Thoracic aorta (tissue), 2 donors: ENCODE results near the gene ZNRF4. TPM values are rescaled to one million over a fixed set of nuclear protein-coding genes. Genes with fewer than 3 reads are reported as not detected.
"Not testable (repeated sequence)": the region's sequence is repeated elsewhere in the genome, so short reads cannot be mapped to it uniquely, and the experiment has no call there.

Experiments used
- ATAC-seq: fragments of 150-250 bp; one replicate; pipeline ENCODE4 v1.8.0; 2017; ENCODE audit warnings: low read depth; ENCODE audit not compliant: insufficient number of reproducible peaks, low FRiP score
- DNase-seq: peaks from one replicate; pipeline ENCODE4 v3.0.0-alpha.2; 2020; ENCODE audit warnings: low spot score
- H3K27ac ChIP-seq, 2 donors: fragments of 200-600 bp; sonication (generic); 1 replicate in 1 of 2; 2 replicates in 1 of 2; pipeline ENCODE4 v1.5.1; 2016; ENCODE audit warnings: mild to moderate bottlenecking in 2 of 2, moderate library complexity in 2 of 2
- H3K27me3 ChIP-seq: fragments of 200-600 bp; sonication (generic); replicated peaks from 2 replicates; pipeline ENCODE4 v1.6.0; 2016; ENCODE audit warnings: mild to moderate bottlenecking; ENCODE audit not compliant: insufficient read depth
- H3K36me3 ChIP-seq: fragments of 200-600 bp; sonication (generic); one replicate; pipeline ENCODE4 v1.5.1; 2016
- H3K4me1 ChIP-seq, 2 donors: fragments of 200-600 bp; sonication (generic); 1 replicate in 1 of 2; 2 replicates in 1 of 2; pipeline versions ENCODE4 v1.5.1 to v1.6.0; 2016; ENCODE audit warnings: low read depth in 2 of 2, mild to moderate bottlenecking in 1 of 2; ENCODE audit not compliant: control insufficient read depth in 1 of 2
- H3K4me3 ChIP-seq: fragments of 200-600 bp; sonication (generic); 2 replicates; pipeline ENCODE4 v1.5.1; 2016; ENCODE audit warnings: mild to moderate bottlenecking
- H3K9me3 ChIP-seq: fragments of 200-600 bp; sonication (generic); 2 replicates; pipeline ENCODE4 v1.5.1; 2016
- total RNA-seq, 2 donors: library from RNA; depleted of rRNA; stranded (reverse); fragments of >200 nt; gene quantifications; one replicate each; pipeline versions ENCODE4 v1.1.0 to v1.2.3, GENCODE V29; 2016
- TF ChIP-seq, protein P1 (sequence below): fragments of 200-600 bp; sonication (generic); IDR thresholded peaks from one replicate; pipeline ENCODE4 v1.5.1; 2019; ENCODE audit warnings: antibody characterized with exemption

Gene ZNRF4
- total RNA-seq, 2 donors from 2014 or later = not detected

DNA sequence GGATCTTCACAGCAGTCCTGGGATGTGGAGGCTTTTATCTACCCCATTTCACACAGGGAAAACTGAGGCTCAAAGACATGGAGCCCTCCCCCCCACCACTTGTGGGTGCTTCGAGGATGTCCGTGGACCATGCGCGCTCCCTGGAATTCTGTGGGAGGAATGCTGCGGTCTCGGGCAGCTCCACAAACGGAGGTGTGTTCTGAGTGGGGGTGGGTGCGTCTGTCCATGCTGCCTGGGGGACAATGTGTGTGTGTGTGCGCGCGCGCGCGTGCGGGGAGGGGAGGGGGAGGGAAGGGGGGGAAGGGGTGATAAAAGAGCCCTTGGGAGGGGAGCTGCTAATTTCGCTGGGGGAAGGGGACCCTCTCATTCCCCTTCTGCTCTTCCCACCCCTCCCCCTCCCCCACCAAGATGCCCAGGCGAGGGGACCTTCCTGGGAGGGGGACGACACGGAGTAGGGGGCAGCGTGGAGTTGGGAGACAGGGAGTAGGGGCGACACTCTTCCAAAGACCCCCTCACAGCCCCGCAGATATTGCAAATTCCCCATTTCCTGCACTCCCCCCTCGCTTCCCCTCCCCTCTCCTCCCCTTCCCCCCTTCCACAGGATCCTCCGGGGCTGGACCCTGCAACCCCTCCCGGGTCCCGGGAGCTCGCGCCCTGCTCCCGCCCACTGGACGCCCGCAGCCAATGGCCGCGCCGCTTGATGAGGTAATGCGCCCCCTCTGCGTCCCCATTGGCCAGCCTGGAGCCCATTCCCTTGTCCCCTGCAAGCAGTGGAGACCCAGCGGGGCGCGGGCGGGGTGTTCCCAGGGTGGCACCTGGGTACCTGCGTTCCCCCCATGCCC is 18.9 kb upstream of the ZNRF4 start:
- no peaks in the 10 kb centered on the region for H3K9me3 ChIP-seq
- TF ChIP-seq, protein P1, sequence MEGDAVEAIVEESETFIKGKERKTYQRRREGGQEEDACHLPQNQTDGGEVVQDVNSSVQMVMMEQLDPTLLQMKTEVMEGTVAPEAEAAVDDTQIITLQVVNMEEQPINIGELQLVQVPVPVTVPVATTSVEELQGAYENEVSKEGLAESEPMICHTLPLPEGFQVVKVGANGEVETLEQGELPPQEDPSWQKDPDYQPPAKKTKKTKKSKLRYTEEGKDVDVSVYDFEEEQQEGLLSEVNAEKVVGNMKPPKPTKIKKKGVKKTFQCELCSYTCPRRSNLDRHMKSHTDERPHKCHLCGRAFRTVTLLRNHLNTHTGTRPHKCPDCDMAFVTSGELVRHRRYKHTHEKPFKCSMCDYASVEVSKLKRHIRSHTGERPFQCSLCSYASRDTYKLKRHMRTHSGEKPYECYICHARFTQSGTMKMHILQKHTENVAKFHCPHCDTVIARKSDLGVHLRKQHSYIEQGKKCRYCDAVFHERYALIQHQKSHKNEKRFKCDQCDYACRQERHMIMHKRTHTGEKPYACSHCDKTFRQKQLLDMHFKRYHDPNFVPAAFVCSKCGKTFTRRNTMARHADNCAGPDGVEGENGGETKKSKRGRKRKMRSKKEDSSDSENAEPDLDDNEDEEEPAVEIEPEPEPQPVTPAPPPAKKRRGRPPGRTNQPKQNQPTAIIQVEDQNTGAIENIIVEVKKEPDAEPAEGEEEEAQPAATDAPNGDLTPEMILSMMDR = no peak
- no peaks in the 10 kb centered on the region for H3K4me1 ChIP-seq
- H3K36me3 ChIP-seq = no peaks in the 10 kb centered on the region
- H3K27me3 ChIP-seq = peaks cover 3% of the 10 kb centered on the region
- no peak overlapping the region for H3K27ac ChIP-seq
- ATAC-seq (no peak), DNase-seq (no peak)
- no peak overlapping the region for H3K4me3 ChIP-seq

DNA sequence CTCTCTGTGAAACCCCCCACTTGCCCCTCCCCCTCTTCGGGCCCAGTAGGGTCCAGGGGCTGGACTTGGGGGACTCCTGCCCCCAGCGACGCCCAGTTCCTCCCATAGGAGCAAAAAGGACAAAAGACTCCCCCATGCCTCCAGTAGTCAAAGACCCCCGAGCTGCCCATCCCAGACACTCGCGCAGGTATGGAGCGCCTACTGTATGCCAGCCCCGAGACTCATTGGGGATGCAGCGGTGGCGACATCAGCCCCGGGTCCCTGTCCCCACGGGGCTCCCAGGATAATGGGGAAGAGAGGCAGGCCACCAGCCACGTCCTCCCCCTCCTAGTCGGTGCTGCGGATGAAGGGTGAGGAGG is 18.3 kb upstream of the ZNRF4 start:
- Histone ChIP-seq H3K27ac (no peak overlapping the region), H3K36me3 (no peaks in the 10 kb centered on the region), H3K4me3 (no peak overlapping the region), H3K9me3 (no peaks in the 10 kb centered on the region), H3K27me3 (peaks cover 3% of the 10 kb centered on the region), H3K4me1 (no peaks in the 10 kb centered on the region)
- ATAC-seq (no peak), DNase-seq (no peak)
- TF ChIP-seq, protein P1 = no peak

DNA sequence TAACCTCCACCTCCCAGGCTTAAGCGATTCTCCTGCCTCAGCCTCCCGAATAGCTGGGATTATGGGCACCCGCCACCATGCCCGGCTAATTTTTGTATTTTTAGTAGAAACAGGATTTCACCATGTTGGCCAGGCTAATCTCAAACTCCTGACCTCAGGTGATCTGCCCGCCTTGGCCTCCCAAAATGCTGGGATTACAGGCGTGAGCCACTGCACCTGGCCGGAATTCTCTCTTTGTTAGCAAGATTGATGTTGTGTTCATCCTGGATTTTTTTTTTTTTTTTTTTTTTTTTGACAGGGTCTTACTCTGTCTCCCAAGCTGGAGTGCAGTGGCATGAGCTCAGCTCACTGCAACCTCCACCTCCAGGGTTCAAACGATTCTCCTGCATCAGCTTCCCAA is 16.5 kb upstream of the ZNRF4 start:
- not testable (repeated sequence) for ATAC-seq, H3K9me3 ChIP-seq, H3K4me1 ChIP-seq, H3K36me3 ChIP-seq, H3K4me3 ChIP-seq, DNase-seq, H3K27ac ChIP-seq, H3K27me3 ChIP-seq

DNA sequence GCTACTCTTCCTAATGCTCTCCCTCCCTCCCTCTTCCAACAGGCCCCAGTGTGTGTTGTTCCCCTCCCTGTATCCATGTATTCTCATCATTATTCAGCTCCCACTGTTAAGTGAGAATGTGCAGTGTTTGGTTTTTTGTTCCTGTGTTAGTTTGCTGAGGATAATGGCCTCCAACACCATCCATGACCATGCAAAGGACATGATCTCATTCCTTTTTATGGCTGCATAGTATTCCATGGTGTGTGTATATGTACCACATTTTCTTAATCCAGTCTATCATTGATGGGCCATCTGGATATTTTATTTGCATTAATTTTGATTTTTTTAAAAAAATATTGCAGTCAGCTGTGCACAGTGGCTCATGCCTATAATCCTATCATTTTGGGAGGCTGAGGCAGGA is 15.8 kb upstream of the ZNRF4 start:
- Histone ChIP-seq H3K4me3 (no peak overlapping the region), H3K27me3 (peaks cover 3% of the 10 kb centered on the region), H3K27ac (no peak overlapping the region), H3K36me3 (no peaks in the 10 kb centered on the region), H3K9me3 (no peaks in the 10 kb centered on the region), H3K4me1 (no peaks in the 10 kb centered on the region)
- TF ChIP-seq, protein P1 = no peak
- ATAC-seq = no peak
- no peak for DNase-seq

DNA sequence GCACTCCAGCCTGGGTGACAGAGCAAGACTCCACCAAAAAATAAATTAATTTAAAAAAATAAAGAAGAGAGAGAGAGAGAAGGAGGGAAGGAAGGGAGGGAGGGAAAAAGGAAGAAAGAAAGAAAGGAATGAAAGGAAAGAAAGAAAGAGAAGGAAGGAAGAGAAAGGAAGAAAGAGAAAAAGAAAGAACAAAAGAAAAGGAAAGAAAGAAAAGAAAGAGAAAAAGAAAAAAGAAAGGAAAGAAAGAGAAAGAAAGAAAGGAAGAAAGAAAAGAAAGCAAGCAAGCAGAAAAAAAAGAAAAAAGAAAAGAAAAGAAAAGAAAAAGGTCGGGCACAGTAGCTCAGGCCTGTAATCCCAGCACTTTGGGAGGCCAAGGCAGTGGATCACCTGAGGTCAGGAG is 14.9 kb upstream of the ZNRF4 start:
- Histone ChIP-seq H3K27me3 (peaks cover 3% of the 10 kb centered on the region), H3K4me3 (no peak overlapping the region), H3K9me3 (no peaks in the 10 kb centered on the region), H3K4me1 (no peaks in the 10 kb centered on the region), H3K36me3 (no peaks in the 10 kb centered on the region), H3K27ac (no peak overlapping the region)
- TF ChIP-seq, protein P1 = no peak
- ATAC-seq (no peak), DNase-seq (no peak)

DNA sequence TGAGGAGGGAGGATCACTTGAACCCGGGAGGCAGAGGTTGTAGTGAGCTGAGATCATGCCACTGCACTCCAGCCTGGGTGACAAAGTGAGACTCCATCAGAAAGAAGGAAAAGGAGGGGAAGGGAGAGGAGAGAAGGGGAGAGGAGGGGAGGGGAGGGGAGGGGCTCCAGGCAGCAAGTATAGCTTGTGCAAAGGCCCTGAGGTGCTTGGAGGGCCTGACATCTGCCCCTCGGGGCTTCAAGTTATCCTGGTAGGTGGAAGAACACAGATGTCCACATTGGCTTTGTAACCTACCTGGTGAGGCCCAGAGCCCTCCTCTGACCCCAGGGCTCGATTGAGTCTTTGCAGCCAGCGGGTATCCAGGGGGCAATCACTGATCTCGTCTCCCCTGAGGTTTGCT is 11.5 kb upstream of the ZNRF4 start:
- DNase-seq = no peak
- H3K27me3 ChIP-seq = no peaks in the 10 kb centered on the region
- ATAC-seq = no peak
- H3K4me1 ChIP-seq = no peaks in the 10 kb centered on the region
- no peaks in the 10 kb centered on the region for H3K9me3 ChIP-seq
- H3K4me3 ChIP-seq = no peak overlapping the region
- H3K36me3 ChIP-seq = no peaks in the 10 kb centered on the region
- TF ChIP-seq, protein P1 = no peak
- H3K27ac ChIP-seq = no peak overlapping the region
